Stimulated activated CD4-positive, alpha-beta T cell treated with anti-CD3 and anti-CD28 coated beads, Interleukin-2, amount 100 ng/mL, for 48 hours (primary cell): ENCODE measurements around the gene DNAJC5.

ENCODE experiments used
- DNase-seq, 2 donors: peaks; one replicate each; pipeline ENCODE4 v3.0.0-alpha.2; 2020

DNAJC5 gene

GRCh38 chr20:63885264-63886053, 9.5 kb upstream of the DNAJC5 start:
- DNase-seq, result no peak

DNA sequence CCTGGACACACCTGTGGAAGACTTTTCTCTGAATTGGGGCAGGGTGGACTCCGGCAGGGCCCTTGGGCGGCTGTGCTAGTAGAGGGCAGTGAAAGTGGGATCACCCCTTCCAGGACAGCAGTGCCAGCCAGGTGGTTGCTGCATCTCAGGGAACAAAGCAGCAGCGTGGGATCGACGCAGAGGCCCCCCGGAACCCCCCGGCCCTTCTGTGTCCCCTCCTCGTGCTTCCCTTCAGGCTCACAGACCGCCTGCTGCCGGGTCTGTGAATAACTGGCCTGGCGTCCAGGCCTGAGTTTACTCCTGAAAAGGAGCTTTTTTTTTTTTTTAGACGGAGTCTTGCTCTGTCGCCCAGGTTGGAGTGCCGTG, 8.9 kb upstream of the DNAJC5 start:
- DNase-seq, result no peak

DNA sequence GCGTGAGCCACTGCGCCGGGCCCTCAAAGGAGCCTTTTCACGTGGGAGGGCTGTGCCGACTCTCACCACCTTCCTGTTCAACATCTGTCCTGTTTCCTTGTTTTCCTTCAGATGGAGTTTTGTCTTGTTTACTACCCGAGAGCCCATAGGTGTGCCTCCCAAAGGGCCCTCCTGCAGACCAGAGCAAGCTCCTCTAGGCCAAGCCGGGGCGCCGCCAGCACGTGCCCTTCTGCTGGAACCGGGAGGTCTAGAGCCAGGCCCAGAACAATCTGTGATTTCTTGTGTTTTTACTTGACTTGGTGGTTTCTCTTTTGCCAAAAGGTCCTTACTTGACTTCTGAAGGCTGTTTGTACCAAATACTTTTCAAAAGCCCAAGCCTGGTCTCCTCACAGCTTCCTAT, 8.0 kb upstream of the DNAJC5 start:
- DNase-seq, result no peak

GRCh38 chr20:63889241-63890200, 5.4 kb upstream of the DNAJC5 start:
- DNase-seq, result no peak

- DNase-seq, result no peak
Measured at GRCh38 chr20:63890201-63890576, 4.7 kb upstream of the DNAJC5 start.

DNA sequence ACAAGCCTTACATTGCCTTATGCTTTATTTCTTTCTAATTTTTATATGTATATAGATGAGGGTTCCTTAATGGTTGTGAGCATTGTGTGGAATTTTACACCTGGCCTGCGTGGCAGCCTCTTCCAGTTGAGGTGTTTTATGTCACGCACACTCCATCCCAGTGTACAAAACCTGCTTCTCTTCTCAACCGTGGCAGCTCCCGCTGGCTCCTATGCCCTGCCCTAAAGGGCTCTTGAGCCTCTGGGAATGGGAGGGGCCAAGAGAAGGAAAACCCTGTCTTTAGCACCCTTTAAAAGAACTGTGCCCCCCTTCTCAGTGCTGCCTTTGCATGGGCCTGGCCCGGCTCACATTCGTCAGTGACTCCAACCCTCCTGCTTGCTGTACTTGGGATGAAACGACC, 4.3 kb upstream of the DNAJC5 start:
- no peak for DNase-seq

GRCh38 chr20:63891061-63892002, 3.6 kb upstream of the DNAJC5 start:
- no peak for DNase-seq

- no peak for DNase-seq
Measured at GRCh38 chr20:63892402-63892801, 2.5 kb upstream of the DNAJC5 start.

- no peak for DNase-seq
Measured at GRCh38 chr20:63893999-63894357, 948 bp upstream of the DNAJC5 start.

- no peak for DNase-seq
Measured at GRCh38 chr20:63895202-63895951, 451 bp downstream of the DNAJC5 start.

- DNase-seq, result no peak
Measured at GRCh38 chr20:63895952-63896263, 982 bp downstream of the DNAJC5 start.

GRCh38 chr20:63896264-63897105, 1.6 kb downstream of the DNAJC5 start:
- peak in 1 of 2 donors; percentile 19 for DNase-seq

- no peak for DNase-seq
Measured at GRCh38 chr20:63897978-63898561, 3.1 kb downstream of the DNAJC5 start.

DNA sequence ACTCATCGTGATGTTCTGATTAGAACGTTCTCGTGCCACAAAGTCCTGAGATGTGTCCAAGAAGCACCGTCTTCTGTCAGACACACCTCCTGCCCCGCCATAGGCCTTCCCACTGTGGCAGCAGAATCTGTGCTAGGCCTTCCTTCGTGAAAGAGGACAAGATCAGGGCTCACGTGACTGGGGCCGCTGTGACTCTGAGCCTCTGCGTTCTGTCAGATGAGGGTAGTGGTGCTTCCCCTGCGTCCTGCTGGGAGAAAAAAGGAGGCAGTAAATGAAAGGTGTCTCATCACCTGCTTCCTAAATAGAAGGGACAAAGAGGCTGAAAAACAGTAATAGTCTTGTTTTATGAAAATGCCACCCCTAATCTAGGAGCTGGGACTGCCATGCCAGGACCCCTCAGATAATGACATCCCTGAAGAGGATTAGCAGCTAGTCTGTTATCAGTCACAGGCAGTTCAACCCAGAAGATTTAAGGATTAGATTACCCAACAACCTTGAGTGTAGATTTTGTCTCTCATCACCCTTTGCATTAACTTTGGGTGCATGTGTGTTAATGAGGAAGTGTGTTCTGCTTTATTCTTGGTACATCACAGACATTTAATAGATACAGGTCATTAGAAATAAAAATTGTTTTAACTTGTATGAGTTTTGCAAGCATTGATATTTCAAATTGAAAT, 4.1 kb downstream of the DNAJC5 start:
- no peak for DNase-seq

DNA sequence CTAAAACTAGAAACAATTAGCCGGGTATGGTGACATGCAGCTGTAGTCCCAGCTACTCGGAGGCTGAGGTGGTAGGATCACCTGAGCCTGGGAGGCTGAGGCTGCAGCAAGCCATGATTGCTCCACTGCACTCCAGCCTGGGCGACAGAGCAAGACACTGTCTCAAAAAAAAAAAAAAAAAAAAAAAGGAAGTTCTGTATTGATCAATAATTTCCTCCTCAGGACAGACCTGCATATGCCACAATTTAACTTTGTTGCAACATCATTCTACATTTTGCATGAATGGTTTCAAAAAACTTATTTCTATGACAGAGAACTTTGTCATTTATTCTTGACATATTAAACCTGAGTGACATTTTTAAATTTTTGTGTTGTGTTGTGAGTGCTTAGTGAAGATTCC, 5.5 kb downstream of the DNAJC5 start:
- DNase-seq, result no peak

DNA sequence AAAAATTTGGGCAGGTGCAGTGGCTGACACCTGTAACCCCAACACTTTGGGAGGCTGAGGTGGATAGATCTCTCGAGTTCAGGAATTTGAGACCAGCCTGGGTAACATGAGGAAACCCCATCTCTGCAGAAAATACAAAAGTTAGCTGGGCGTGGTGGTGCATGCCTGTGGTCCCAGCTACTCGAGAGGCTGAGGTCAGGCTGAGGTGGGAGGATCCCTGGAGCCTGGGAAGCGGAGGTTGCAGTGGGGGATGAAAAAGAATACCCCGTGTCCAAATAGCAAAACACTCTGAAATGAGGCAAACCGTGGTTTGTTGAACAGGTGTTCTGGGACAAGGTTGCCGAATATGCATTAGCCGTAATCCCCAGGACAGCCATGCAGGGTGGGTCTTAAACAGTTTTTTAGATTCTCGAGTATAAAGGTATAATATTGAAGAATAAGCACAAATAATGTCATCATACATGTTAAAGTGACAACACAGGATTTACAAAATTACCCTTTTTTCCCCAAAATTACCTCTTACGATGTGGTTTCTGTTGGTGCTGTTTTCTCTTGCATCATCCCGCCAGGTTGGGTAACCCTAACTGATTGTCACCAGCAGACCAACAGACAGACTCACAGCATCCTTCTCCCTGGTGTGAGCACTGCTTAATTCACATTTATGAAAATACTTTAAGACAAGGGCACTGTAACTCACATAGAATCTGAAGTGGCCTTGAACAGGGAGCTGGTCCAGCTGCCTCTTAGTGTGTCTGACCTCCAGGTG, 9.1 kb downstream of the DNAJC5 start:
- DNase-seq, result no peak

DNA sequence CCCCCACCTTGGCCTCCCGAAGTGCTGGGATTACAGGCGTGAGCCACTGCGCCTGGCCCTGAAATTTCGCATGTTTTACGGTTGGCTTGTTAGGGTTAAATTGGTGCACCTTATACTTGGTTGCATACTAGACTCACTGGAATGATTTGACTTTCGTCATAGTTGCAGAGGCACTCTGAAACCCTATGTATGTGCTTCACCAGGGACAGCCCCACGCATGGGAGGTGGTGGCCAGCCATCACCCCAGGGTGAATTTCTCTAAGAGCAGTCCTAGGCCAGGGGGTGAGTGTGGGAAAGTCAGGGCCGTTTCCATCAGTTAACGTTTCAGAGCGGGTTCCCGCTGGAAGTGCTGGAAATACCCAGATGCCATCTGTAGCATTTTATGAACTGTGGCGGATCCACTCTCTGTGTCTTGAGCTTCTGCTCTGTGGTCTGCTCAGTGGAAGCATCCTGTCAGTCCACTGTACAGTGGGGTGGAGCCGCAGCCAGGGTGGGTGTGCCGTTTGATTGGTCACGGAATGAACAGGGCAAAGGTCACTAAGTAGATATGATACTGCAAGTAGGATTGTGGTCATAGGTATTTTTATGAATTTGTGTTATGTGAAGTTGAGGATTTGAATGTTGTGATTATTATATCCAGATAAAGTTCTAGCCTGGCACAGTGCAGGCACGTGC, 13.2 kb downstream of the DNAJC5 start:
- no peak for DNase-seq

GRCh38 chr20:63911176-63911575, 16.2 kb downstream of the DNAJC5 start:
- DNase-seq, result no peak

DNA sequence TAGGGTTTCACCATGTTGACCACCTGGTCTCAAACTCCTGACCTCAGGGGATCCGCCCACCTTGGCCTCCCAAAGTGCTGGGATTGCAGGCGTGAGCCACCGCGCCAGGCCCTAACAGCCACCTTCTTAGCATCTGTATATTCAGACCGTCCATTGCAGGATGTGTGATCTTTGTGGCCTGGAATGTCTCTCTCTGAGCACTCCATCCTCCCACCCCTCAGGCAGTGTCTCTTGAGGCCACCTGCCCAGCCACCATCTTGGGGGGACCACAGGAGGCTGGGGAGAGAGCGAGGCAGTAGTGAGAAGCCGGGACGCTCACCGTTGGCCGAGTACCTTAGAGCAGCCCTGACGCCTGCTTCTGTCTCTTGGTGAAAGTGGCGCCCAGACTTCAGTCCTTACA, 18.8 kb downstream of the DNAJC5 start:
- no peak for DNase-seq
